ENCODE measurements around the gene GJB4. TPM values are rescaled to one million over a fixed set of nuclear protein-coding genes. Genes with fewer than 3 reads are reported as not detected.

Gene GJB4
- total and polyA plus RNA-seq, 4 donors, result not detected

DNA sequence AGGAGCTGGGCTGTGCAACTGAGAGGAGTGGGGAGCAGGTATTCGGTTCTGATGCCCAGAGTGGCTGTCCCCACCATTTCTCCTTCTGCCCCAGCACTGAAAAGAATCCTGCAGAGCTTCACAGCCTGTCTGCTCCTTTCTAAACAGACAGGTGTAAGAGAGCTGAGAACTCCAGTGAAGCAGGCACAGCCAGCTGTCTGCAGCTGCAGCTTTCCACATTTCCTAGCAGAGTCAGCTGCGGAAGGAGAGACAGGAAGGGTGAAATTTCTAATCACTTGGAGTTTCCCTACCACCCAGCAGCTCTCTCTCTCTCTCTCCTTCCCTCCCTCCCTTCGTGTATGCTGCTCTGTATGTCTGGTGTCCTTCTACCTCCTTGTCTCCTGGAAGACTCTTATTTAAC, 45.2 kb upstream of the GJB4 start:
- TF ChIP-seq TAF1 (conservative IDR thresholded peaks at IDR 0.05) (no peak), HNF4A (conservative IDR thresholded peaks at IDR 0.05) (no peak), FOXA1 (IDR thresholded peaks at IDR 0.05) (no peak), RAD21 (IDR thresholded peaks at IDR 0.05) (no peak), FOXA2 (IDR thresholded peaks at IDR 0.05) (no peak), RXRA (IDR thresholded peaks at IDR 0.05) (no peak), JUND (IDR thresholded peaks at IDR 0.05) (no peak), SP1 (IDR thresholded peaks at IDR 0.05) (no peak), NR2F2 (IDR thresholded peaks at IDR 0.05) (no peak), YY1 (IDR thresholded peaks at IDR 0.05) (no peak), GABPA (IDR thresholded peaks at IDR 0.05 in 1 of 2, conservative IDR thresholded peaks at IDR 0.05 in 1 of 2) (no peak), HNF4G (IDR thresholded peaks at IDR 0.05) (no peak), EGR1 (IDR thresholded peaks at IDR 0.05; ENCODE audit: low read depth in 2 of 2) (no peak)
- TF ChIP-seq, protein P1, sequence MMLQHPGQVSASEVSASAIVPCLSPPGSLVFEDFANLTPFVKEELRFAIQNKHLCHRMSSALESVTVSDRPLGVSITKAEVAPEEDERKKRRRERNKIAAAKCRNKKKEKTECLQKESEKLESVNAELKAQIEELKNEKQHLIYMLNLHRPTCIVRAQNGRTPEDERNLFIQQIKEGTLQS (IDR thresholded peaks at IDR 0.05), result no peak
- TF ChIP-seq, protein P2, sequence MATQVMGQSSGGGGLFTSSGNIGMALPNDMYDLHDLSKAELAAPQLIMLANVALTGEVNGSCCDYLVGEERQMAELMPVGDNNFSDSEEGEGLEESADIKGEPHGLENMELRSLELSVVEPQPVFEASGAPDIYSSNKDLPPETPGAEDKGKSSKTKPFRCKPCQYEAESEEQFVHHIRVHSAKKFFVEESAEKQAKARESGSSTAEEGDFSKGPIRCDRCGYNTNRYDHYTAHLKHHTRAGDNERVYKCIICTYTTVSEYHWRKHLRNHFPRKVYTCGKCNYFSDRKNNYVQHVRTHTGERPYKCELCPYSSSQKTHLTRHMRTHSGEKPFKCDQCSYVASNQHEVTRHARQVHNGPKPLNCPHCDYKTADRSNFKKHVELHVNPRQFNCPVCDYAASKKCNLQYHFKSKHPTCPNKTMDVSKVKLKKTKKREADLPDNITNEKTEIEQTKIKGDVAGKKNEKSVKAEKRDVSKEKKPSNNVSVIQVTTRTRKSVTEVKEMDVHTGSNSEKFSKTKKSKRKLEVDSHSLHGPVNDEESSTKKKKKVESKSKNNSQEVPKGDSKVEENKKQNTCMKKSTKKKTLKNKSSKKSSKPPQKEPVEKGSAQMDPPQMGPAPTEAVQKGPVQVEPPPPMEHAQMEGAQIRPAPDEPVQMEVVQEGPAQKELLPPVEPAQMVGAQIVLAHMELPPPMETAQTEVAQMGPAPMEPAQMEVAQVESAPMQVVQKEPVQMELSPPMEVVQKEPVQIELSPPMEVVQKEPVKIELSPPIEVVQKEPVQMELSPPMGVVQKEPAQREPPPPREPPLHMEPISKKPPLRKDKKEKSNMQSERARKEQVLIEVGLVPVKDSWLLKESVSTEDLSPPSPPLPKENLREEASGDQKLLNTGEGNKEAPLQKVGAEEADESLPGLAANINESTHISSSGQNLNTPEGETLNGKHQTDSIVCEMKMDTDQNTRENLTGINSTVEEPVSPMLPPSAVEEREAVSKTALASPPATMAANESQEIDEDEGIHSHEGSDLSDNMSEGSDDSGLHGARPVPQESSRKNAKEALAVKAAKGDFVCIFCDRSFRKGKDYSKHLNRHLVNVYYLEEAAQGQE (IDR thresholded peaks at IDR 0.05), result no peak
- TF ChIP-seq, protein P3, sequence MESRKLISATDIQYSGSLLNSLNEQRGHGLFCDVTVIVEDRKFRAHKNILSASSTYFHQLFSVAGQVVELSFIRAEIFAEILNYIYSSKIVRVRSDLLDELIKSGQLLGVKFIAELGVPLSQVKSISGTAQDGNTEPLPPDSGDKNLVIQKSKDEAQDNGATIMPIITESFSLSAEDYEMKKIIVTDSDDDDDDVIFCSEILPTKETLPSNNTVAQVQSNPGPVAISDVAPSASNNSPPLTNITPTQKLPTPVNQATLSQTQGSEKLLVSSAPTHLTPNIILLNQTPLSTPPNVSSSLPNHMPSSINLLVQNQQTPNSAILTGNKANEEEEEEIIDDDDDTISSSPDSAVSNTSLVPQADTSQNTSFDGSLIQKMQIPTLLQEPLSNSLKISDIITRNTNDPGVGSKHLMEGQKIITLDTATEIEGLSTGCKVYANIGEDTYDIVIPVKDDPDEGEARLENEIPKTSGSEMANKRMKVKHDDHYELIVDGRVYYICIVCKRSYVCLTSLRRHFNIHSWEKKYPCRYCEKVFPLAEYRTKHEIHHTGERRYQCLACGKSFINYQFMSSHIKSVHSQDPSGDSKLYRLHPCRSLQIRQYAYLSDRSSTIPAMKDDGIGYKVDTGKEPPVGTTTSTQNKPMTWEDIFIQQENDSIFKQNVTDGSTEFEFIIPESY (IDR thresholded peaks at IDR 0.05), result no peak
- TF ChIP-seq, protein P4, sequence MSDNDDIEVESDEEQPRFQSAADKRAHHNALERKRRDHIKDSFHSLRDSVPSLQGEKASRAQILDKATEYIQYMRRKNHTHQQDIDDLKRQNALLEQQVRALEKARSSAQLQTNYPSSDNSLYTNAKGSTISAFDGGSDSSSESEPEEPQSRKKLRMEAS (IDR thresholded peaks at IDR 0.05), result no peak
- TF ChIP-seq, protein P5, sequence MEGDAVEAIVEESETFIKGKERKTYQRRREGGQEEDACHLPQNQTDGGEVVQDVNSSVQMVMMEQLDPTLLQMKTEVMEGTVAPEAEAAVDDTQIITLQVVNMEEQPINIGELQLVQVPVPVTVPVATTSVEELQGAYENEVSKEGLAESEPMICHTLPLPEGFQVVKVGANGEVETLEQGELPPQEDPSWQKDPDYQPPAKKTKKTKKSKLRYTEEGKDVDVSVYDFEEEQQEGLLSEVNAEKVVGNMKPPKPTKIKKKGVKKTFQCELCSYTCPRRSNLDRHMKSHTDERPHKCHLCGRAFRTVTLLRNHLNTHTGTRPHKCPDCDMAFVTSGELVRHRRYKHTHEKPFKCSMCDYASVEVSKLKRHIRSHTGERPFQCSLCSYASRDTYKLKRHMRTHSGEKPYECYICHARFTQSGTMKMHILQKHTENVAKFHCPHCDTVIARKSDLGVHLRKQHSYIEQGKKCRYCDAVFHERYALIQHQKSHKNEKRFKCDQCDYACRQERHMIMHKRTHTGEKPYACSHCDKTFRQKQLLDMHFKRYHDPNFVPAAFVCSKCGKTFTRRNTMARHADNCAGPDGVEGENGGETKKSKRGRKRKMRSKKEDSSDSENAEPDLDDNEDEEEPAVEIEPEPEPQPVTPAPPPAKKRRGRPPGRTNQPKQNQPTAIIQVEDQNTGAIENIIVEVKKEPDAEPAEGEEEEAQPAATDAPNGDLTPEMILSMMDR (IDR thresholded peaks at IDR 0.05; ENCODE audit: low read depth, low read length, missing input control), result no peak
- DNase-seq (ENCODE audit: low spot score), result no peak
- WGBS, result 45% methylated on average over 3 of the region's 3 CpGs

More for the DNA sequence above, 45.2 kb upstream of the GJB4 start:
- Histone ChIP-seq H3K27ac (ENCODE audit: low read depth in 1 of 2, low read length in 2 of 2) (no peak overlapping the region), H3K4me3 (ENCODE audit: low read depth in 1 of 3, low read length in 3 of 3) (no peak overlapping the region), H3K9me3 (ENCODE audit: control insufficient read depth in 4 of 4, low read length in 3 of 4) (no peaks in the 10 kb centered on the region), H3K4me1 (ENCODE audit: control insufficient read depth in 4 of 4, insufficient read depth in 4 of 4, low read length in 3 of 4) (no peaks in the 10 kb centered on the region), H3K27me3 (ENCODE audit: control insufficient read depth in 4 of 4, insufficient read depth in 4 of 4, low read length in 3 of 4) (no peaks in the 10 kb centered on the region), H3K36me3 (ENCODE audit: control insufficient read depth in 4 of 4, insufficient read depth in 3 of 4, low read depth in 1 of 4, low read length in 3 of 4) (no peaks in the 10 kb centered on the region), H3K9ac (ENCODE audit: low read depth in 1 of 2, low read length in 2 of 2) (no peak overlapping the region)
